ENCODE results near the gene TET3.

TET3 gene

GRCh38 chr2:73987948-73988700 is 3.4 kb downstream of the TET3 start:
- no peak for DNase-seq

GRCh38 chr2:73989972-73990371 is 5.3 kb downstream of the TET3 start:
- no peak for DNase-seq

GRCh38 chr2:73990531-73990930 is 5.8 kb downstream of the TET3 start:
- DNase-seq = no peak

- DNase-seq = no peak
Observed at GRCh38 chr2:73992036-73992435, 7.3 kb downstream of the TET3 start.

- DNase-seq = no peak
Observed at GRCh38 chr2:73993376-73993775, 8.7 kb downstream of the TET3 start.

- DNase-seq = no peak
Observed at GRCh38 chr2:73993778-73994177, 9.1 kb downstream of the TET3 start.

GRCh38 chr2:73994178-73994831 is 9.6 kb downstream of the TET3 start:
- DNase-seq = no peak

GRCh38 chr2:73995810-73996209 is 11.1 kb downstream of the TET3 start:
- no peak for DNase-seq

- DNase-seq = no peak
Observed at GRCh38 chr2:73997813-73998212, 13.1 kb downstream of the TET3 start.

- no peak for DNase-seq
Observed at GRCh38 chr2:73998451-73998850, 13.7 kb downstream of the TET3 start.

- no peak for DNase-seq
Observed at GRCh38 chr2:73998933-73999332, 14.2 kb downstream of the TET3 start.

GRCh38 chr2:73999881-74000597 is 15.3 kb downstream of the TET3 start:
- no peak for DNase-seq

- no peak for DNase-seq
Observed at GRCh38 chr2:74000666-74001065, 16.0 kb downstream of the TET3 start.

GRCh38 chr2:74001121-74001520 is 16.4 kb downstream of the TET3 start:
- no peak for DNase-seq

GRCh38 chr2:74001781-74002504 is 17.2 kb downstream of the TET3 start:
- DNase-seq = no peak

- no peak for DNase-seq
Observed at GRCh38 chr2:74002505-74003421, 18.1 kb downstream of the TET3 start.

GRCh38 chr2:74003494-74004211 is 18.9 kb downstream of the TET3 start:
- no peak for DNase-seq

GRCh38 chr2:74004212-74005182 is 19.8 kb downstream of the TET3 start:
- no peak for DNase-seq

GRCh38 chr2:74005786-74006185 is 21.1 kb downstream of the TET3 start:
- DNase-seq = no peak

GRCh38 chr2:74006459-74006858 is 21.7 kb downstream of the TET3 start:
- no peak for DNase-seq
